Smooth muscle cell (in vitro differentiated cells): ENCODE results near the gene OR52K1. TPM values are rescaled to one million over a fixed set of nuclear protein-coding genes. Genes with fewer than 3 reads are reported as not detected.

ENCODE experiments used
- DNase-seq: peaks from one replicate; lab custom pipeline; 2025; ENCODE audit not compliant: unreplicated experiment; lab: John Stamatoyannopoulos, UW
- H2AFZ ChIP-seq: fragments of 200-600 bp; sonication (generic); 2 replicates; pipeline ENCODE4 v1.6.0; 2016; ENCODE audit warnings: antibody characterized with exemption, low read depth, mild to moderate bottlenecking
- H3F3A ChIP-seq: fragments of 200-600 bp; sonication (generic); 2 replicates; pipeline ENCODE4 v1.6.0; 2017; ENCODE audit warnings: antibody characterized with exemption, low read depth
- H3K27ac ChIP-seq: fragments of 200-600 bp; sonication (generic); 2 replicates; pipeline ENCODE4 v1.5.1; 2016; ENCODE audit warnings: low read depth, mild to moderate bottlenecking
- H3K27me3 ChIP-seq: fragments of 200-600 bp; sonication (generic); 2 replicates; pipeline ENCODE4 v1.6.1; 2016; ENCODE audit warnings: low read depth, mild to moderate bottlenecking
- H3K36me3 ChIP-seq: fragments of 200-600 bp; sonication (generic); 2 replicates; pipeline ENCODE4 v1.5.1; 2016; ENCODE audit warnings: low read depth
- H3K4me1 ChIP-seq: fragments of 200-600 bp; sonication (generic); 2 replicates; pipeline ENCODE4 v1.5.1; 2016; ENCODE audit warnings: low read depth
- H3K4me2 ChIP-seq: fragments of 200-600 bp; sonication (generic); 2 replicates; pipeline ENCODE4 v1.6.0; 2016; ENCODE audit warnings: mild to moderate bottlenecking
- H3K4me3 ChIP-seq: fragments of 200-600 bp; sonication (generic); 2 replicates; pipeline ENCODE4 v1.5.1; 2016; ENCODE audit warnings: mild to moderate bottlenecking
- H3K79me2 ChIP-seq: fragments of 200-600 bp; sonication (generic); 2 replicates; pipeline ENCODE4 v1.6.0; 2016; ENCODE audit warnings: low read depth, mild to moderate bottlenecking
- H3K9ac ChIP-seq: fragments of 200-600 bp; sonication (generic); 2 replicates; pipeline ENCODE4 v1.6.0; 2016; ENCODE audit warnings: low read depth
- H3K9me3 ChIP-seq: fragments of 200-600 bp; sonication (generic); replicated peaks from 2 replicates; pipeline ENCODE4 v1.5.1; 2016; ENCODE audit warnings: low read depth
- H4K20me1 ChIP-seq: fragments of 200-600 bp; sonication (generic); 2 replicates; pipeline ENCODE4 v1.6.0; 2016; ENCODE audit warnings: low read depth
- CTCF ChIP-seq: fragments of 200-600 bp; sonication (generic); IDR thresholded peaks from 2 replicates; pipeline ENCODE4 v1.5.1; 2017; ENCODE audit warnings: borderline replicate concordance, mild to moderate bottlenecking, antibody characterized with exemption; ENCODE audit not compliant: insufficient read depth, poor library complexity, severe bottlenecking
- WGBS: methylation state at CpG from one replicate; pipeline ENCODE4 v1.1.7; 2016; ENCODE audit warnings: low lambda C conversion rate; 5-methylcytosine and 5-hydroxymethylcytosine counted together
- polyA plus RNA-seq: library from polyadenylated mRNA; unstranded; fragments of >200 nt; fragmentation: Nextera tagmentation; extraction: Ambion mirVana; gene quantifications from 2 replicates; pipeline ENCODE4 v1.2.1, GENCODE V29; 2016
- total RNA-seq: library from RNA; depleted of rRNA; stranded (reverse); fragments of >200 nt; gene quantifications from 2 replicates; pipeline ENCODE4 v1.2.3, GENCODE V29; 2014

Gene OR52K1
- 1.6 TPM in 1 of 2 replicates, not detected in the other for total RNA-seq
- polyA plus RNA-seq: not detected in 2 replicates

- no peak for DNase-seq
- H4K20me1 ChIP-seq: no peaks in the 10 kb centered on the region
- H3K4me2 ChIP-seq: no peak within 1 kb of the TSS
- WGBS: 95% methylated on average over 2 of the region's 2 CpGs
- no peaks in the 10 kb centered on the region for H3K36me3 ChIP-seq
- H2AFZ ChIP-seq: no peak within 1 kb of the TSS
- no peaks in the 10 kb centered on the region for H3K4me1 ChIP-seq
- H3K4me3 ChIP-seq: no peak within 1 kb of the TSS
- no peak for TF ChIP-seq CTCF
- H3K79me2 ChIP-seq: no peaks in the 10 kb centered on the region
- H3K9me3 ChIP-seq: no peaks in the 10 kb centered on the region
- H3K27ac ChIP-seq: peak within 1 kb of the TSS; percentile 89
- H3F3A ChIP-seq: no peaks in the 10 kb centered on the region
- H3K9ac ChIP-seq: no peak within 1 kb of the TSS
- peaks cover 4% of the 10 kb centered on the region for H3K27me3 ChIP-seq
These were observed at the start of gene OR52K1 for GRCh38 chr11:4482445-4482844. TSS of gene OR52K1 (plus strand) at chr11:4482646. CDS start at chr11:4488901, 6,255 bp downstream.

- no peak overlapping the region for H3K27ac ChIP-seq
- H3K27me3 ChIP-seq: no peaks in the 10 kb centered on the region
- H2AFZ ChIP-seq: no peak overlapping the region
- no peaks in the 10 kb centered on the region for H3K4me1 ChIP-seq
- DNase-seq: no peak
- H3K4me3 ChIP-seq: no peak overlapping the region
- no peak overlapping the region for H3K9ac ChIP-seq
- H4K20me1 ChIP-seq: no peaks in the 10 kb centered on the region
- no peaks in the 10 kb centered on the region for H3K79me2 ChIP-seq
- H3K9me3 ChIP-seq: no peaks in the 10 kb centered on the region
- H3K36me3 ChIP-seq: no peaks in the 10 kb centered on the region
- 80% methylated on average over 2 of the region's 2 CpGs for WGBS
- no peaks in the 10 kb centered on the region for H3F3A ChIP-seq
- no peak for TF ChIP-seq CTCF
- no peak overlapping the region for H3K4me2 ChIP-seq
These were observed 48.6 kb upstream of the OR52K1 start for GRCh38 chr11:4433856-4434255.

GRCh38 chr11:4436411-4436810 is 46.0 kb upstream of the OR52K1 start:
- Histone ChIP-seq H3K36me3 (no peaks in the 10 kb centered on the region), H3K27me3 (no peaks in the 10 kb centered on the region), H3K4me2 (no peak overlapping the region), H3K9ac (no peak overlapping the region), H4K20me1 (no peaks in the 10 kb centered on the region), H2AFZ (no peak overlapping the region), H3K79me2 (no peaks in the 10 kb centered on the region), H3K4me1 (no peaks in the 10 kb centered on the region), H3K27ac (no peak overlapping the region), H3K4me3 (no peak overlapping the region), H3F3A (no peaks in the 10 kb centered on the region), H3K9me3 (no peaks in the 10 kb centered on the region)
- 80% methylated on average over 1 of the region's 1 CpG for WGBS
- TF ChIP-seq CTCF: no peak
- no peak for DNase-seq

GRCh38 chr11:4441515-4441914 is 40.9 kb upstream of the OR52K1 start:
- Histone ChIP-seq H3K9me3 (no peaks in the 10 kb centered on the region), H3K9ac (no peak overlapping the region), H3K27ac (no peak overlapping the region), H3K4me1 (no peaks in the 10 kb centered on the region), H3K79me2 (no peaks in the 10 kb centered on the region), H3K4me2 (no peak overlapping the region), H2AFZ (no peak overlapping the region), H3K27me3 (no peaks in the 10 kb centered on the region), H4K20me1 (no peaks in the 10 kb centered on the region), H3K4me3 (no peak overlapping the region), H3K36me3 (no peaks in the 10 kb centered on the region), H3F3A (no peaks in the 10 kb centered on the region)
- no peak for TF ChIP-seq CTCF
- DNase-seq: no peak
- WGBS: 93% methylated on average over 3 of the region's 3 CpGs
